Posterior cingulate gyrus (tissue), 11 donors: Measurements from ENCODE around the gene DNAJC7.

ENCODE experiments used
- DNase-seq, 10 donors: peaks; one replicate each; pipeline versions ENCODE4 v3.0.0 to v3.0.0-alpha.2; 2020 to 2021; ENCODE audit warnings: mixed read lengths in 3 of 10
- intact Hi-C: fragments of 100-400 bp; cut with DNase I; formaldehyde crosslinking; loops from one replicate; pipeline ENCODE4 v1.15.1; 2023

Gene DNAJC7

GRCh38 chr17:41962768-41963434 is 54.3 kb downstream of the DNAJC7 start:
- intact Hi-C loops = loop anchor here (1.0 to 5.0 kb wide), 3 partner anchors 46 to 154 kb away; no protein-coding TSS in a partner anchor
- DNase-seq = peak; percentile 70 to 97 (median 84)

- no peak for DNase-seq
- intact Hi-C loops = loop anchor here (5.0 kb wide), 2 partner anchors 140 to 155 kb away; no protein-coding TSS in a partner anchor
These were observed 55.1 kb downstream of the DNAJC7 start for GRCh38 chr17:41962111-41962510.

- intact Hi-C loops = loop anchor here (5.0 kb wide), 3 partner anchors 143 to 222 kb away; no protein-coding TSS in a partner anchor
- peak in 1 of 10 donors; percentile 43 for DNase-seq
These were observed 57.7 kb downstream of the DNAJC7 start for GRCh38 chr17:41959336-41960095.

DNA sequence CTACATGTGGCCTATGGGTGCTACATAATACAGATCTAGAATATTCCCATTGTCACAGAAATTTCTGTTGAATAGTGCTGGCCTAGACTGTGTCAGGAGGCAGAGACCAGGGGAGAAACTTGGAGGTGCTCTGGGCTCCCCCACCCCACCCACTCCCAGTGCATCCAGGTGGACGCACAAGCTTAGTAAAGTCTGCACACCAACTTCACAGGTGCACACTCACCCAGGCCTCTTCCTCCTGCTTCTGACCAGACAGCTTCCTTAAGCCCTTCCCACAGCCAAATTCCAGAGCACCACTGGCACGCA is 58.3 kb downstream of the DNAJC7 start:
- DNase-seq = no peak
- intact Hi-C loops = loop anchor here (5.0 kb wide), 1 partner anchor 222 kb away; no protein-coding TSS in a partner anchor

DNA sequence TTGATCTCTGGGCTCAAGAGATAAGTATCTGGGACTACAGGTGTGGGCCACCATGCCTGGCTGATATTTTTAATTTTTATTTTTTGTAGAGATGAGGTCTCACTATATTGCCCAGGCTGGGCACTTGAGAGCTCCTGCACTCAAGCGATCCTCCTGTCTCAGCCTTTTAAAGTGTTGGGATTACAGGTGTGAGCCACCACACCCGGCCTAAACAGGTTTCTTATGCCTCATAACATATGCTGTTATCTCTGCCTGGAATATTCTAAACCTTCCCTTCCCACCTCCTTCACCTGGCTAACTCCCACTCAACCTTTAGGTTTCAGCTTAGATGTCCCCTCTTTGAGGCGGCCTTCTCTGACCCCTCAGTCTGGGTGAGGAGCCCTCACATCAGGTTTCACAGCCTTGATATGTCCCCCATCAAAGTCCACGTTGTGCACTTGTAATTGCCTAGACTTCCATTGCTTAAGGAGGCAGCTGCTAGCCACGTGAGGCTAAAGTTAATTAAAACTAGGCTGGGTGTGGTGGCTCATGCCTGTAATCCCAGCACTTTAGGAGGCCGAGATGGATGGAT is 59.3 kb downstream of the DNAJC7 start:
- intact Hi-C loops = loop anchor here (5.0 kb wide), 1 partner anchor 221 kb away; no protein-coding TSS in a partner anchor
- DNase-seq = no peak

DNA sequence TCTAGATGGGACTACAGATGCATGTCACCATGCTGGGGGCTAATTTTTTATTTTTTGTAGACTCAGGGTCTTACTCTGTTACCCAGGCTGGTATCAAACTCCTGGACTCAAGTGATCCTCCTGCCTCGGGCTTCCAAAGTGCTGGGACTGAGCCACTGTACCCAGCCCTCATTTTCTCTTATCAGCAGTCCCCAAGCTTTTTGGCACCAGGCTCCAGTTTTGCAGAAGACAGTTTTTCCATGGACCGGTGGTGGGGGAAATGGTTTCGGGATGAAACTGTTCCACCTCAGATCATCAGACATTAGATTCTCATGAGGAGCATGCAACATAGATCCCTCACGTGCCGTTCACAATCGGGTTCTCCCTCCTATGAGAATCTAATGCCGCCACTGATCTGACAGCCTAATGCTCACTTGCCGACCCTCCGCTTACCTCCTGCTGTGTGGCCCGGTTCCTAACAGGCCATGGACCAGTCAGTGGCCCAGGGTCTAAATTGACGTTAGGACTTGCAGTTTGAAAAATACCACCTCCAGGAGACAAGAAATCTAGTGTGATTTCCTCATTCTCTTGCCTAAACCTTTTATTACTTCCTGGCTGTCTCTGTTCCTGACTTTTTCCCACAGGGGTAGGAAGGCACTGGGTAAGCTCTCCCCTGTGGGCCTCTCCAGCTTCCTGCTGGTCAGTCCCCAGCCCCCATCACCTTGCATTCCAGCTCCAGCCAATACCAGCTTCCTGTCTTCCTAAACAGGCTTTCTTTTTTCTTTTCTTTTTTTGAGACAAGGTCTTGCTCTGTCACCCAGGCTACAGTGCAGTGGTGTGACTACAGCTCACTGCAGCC is 60.0 kb downstream of the DNAJC7 start:
- no peak for DNase-seq
- intact Hi-C loops = loop anchor here (5.0 kb wide), 1 partner anchor 220 kb away; no protein-coding TSS in a partner anchor

DNA sequence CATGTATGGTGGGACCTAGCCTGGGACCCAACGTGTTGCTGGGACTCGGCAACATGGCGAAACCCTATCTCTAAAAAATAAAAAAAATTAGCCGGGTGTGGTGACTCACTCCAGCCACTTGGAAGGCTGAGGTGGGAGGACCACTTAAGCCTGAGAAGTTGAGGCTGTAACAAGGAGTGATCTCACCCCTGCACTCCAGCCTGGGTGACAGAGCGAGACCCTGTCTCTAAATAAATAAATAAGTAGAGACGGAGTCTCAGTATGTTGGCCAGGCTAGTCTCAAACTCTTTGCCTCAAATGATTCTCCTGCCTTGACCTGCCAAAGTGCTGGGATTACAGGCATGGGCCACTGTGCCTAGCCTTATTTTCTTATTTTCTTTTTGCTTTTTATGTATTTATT is 60.7 kb downstream of the DNAJC7 start:
- DNase-seq = no peak
- intact Hi-C loops = loop anchor here (5.0 kb wide), 1 partner anchor 219 kb away; no protein-coding TSS in a partner anchor

- peak in 1 of 10 donors; percentile 61 for DNase-seq
- intact Hi-C loops = no loop called here
These were observed 68.3 kb downstream of the DNAJC7 start for GRCh38 chr17:41948762-41949460.

DNA sequence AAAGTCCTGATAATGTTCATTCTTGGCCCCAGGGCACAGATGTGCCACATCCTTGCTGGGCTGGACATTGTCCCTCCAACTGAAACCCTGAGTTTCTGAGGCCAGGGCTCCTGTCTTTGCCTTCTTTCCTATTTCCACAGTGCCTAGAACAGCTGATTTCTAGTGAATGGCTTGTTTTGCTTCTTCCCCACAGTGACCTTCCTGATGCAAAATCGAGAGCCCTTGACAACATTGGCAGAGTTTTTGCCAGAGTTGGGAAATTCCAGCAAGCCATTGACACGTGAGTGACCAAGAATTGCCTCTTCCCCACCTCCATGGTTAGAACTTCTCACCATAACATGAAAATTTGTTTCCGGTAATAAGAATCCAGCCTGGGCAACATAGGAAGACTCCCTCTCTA is 72.3 kb downstream of the DNAJC7 start:
- DNase-seq = peak in 1 of 10 donors; percentile 3
- intact Hi-C loops = no loop called here

DNA sequence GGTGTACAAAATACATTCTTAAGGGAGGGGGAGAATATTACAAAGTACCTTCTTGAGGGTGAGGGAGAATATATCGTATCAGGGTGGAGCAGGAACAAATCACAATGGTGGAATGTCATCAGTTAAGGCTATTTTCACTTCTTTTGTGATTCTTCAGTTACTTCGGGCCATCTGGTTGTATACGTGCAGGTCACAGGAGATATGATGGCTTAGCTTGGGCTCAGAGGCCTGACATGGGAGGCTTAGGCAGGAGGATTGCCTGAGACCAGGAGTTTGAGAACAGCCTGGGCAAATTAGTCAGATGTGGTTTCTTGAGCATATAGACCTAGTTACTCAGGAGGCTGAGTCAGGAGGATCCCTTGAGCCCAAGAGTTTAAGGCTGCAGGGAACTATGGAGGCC is 73.7 kb downstream of the DNAJC7 start:
- intact Hi-C loops = no loop called here
- DNase-seq = peak in 1 of 10 donors; percentile 9

- peak in 1 of 10 donors; percentile 21 for DNase-seq
- intact Hi-C loops = no loop called here
These were observed 74.4 kb downstream of the DNAJC7 start for GRCh38 chr17:41942626-41943373.

DNA sequence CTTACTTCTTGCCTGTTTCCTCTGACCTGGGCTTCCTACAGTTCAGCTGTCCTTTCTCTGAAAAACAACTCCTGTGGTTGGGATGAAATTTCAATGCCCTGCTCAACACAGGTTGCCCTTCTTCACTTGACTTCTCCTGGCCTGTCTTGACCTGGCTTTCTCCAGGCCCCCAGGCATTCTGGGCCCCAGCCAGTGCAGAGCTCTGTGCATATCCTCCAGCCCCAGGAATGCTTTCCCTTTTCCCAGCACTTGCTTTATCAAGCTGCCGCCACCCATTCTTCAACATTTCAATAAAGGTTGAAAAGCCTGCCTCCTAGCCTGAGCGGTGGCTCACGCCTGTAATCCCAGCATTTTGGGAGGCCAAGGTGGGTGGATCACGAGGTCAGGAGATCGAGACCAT is 76.1 kb downstream of the DNAJC7 start:
- peak in 1 of 10 donors; percentile 14 for DNase-seq
- intact Hi-C loops = no loop called here

DNA sequence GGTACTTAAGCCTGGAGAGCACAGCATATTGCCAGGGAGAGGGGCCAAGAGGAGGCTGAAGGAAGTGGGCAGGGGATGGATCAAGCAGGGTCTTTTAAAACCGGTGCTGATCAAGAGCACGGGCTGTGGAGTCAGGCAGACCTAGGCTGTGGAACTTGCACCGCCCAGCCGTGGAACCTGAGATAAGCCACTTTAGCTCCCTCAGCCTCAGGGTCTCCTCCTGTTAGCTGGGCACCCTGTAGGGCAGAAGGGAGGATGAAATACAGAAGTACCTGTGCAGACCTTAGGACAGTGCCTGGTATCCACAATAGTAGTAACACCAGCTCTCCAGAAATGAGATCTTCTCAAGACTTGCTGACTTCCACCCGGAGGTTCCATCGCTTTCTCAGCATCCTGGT is 77.5 kb downstream of the DNAJC7 start:
- peak in 1 of 10 donors; percentile 25 for DNase-seq
- intact Hi-C loops = no loop called here

GRCh38 chr17:41939044-41939692 is 78.1 kb downstream of the DNAJC7 start:
- intact Hi-C loops = no loop called here
- DNase-seq = peak in 1 of 10 donors; percentile 53

- intact Hi-C loops = no loop called here
- DNase-seq = peak in 1 of 10 donors; percentile 55
These were observed 79.0 kb downstream of the DNAJC7 start for GRCh38 chr17:41937970-41938954.

GRCh38 chr17:41935641-41936040 is 81.6 kb downstream of the DNAJC7 start:
- intact Hi-C loops = no loop called here
- DNase-seq = peak in 1 of 10 donors; percentile 30

DNA sequence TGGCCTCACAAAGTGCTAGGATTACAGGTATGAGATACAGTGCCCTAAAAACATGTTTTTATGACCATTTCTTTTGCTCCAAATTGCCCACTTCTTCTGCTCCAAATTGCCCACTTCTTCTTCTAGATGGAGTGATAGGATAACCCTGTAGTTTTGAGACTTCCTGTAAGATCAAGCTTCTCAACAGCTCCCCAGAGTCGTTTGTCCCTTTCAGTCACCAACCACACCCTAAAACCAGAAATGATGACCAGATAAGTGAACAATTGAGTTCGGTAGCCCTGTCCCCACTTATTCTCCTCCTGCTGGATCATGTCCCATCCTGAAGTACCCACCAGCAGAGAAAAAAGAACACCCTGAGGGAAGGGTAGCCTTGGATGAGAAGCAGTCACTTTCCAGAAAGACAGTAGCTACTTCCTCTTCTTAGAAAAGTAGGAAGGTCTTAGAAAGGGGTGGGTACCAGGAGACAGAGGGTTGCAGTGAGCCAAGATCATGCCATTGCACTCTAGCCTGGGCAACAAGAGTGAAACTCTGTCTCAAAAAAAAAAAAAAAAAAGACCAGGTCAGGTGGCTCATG is 84.3 kb downstream of the DNAJC7 start:
- intact Hi-C loops = no loop called here
- no peak for DNase-seq
